Ishikawa (cell line): ENCODE data around the gene AHCYL1.

ENCODE experiments used
- CEBPB ChIP-seq: IDR thresholded peaks from 2 replicates; pipeline ENCODE4 v1.6.1; 2012
- CREB1 ChIP-seq: IDR thresholded peaks from 2 replicates; pipeline ENCODE4 v1.6.1; 2012; ENCODE audit warnings: low read depth
- EP300 ChIP-seq: IDR thresholded peaks from 2 replicates; pipeline ENCODE4 v1.6.1; 2012; ENCODE audit warnings: borderline replicate concordance
- FOXM1 ChIP-seq: IDR thresholded peaks from 2 replicates; pipeline ENCODE4 v1.6.1; 2012; ENCODE audit warnings: low read depth, borderline replicate concordance
- RAD21 ChIP-seq: IDR thresholded peaks from 2 replicates; pipeline ENCODE4 v1.6.1; 2012; ENCODE audit warnings: low read depth
- TAF1 ChIP-seq: IDR thresholded peaks from 2 replicates; pipeline ENCODE4 v1.6.1; 2012; ENCODE audit warnings: low read depth, mild to moderate bottlenecking
- YY1 ChIP-seq: IDR thresholded peaks from 2 replicates; pipeline ENCODE4 v1.6.1; 2012; ENCODE audit warnings: low read depth
- TF ChIP-seq, protein P1 (sequence below): IDR thresholded peaks from 2 replicates; pipeline ENCODE4 v1.6.1; 2012

DNA sequence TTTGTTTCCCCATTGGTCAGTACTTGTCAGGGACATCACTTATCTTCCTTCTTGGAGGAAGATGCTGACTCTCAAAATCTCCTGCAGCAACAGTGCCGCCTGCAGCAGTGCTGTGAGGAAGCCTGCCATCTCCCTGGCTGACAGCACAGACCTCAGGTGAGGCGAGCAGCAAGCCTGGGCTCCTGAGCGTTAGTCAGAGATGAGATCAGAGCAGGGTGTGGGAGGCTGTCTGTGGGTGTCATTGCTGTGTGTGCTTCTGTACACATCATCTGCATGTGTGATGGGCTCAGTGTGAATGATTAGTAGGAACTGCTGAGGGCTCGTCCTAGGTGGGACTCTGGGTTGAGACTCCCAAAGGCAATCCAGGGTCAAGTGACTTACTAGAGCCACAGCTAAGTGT, 56.0 kb downstream of the AHCYL1 start:
- TF ChIP-seq TAF1 (no peak), FOXM1 (no peak), EP300 (no peak), CREB1 (no peak), CEBPB (no peak), RAD21 (no peak), YY1 (no peak)
- TF ChIP-seq, protein P1, sequence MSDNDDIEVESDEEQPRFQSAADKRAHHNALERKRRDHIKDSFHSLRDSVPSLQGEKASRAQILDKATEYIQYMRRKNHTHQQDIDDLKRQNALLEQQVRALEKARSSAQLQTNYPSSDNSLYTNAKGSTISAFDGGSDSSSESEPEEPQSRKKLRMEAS, result no peak
